Lung (tissue), 12 donors: ENCODE measurements around the gene FLT1. TPM values are rescaled to one million over a fixed set of nuclear protein-coding genes. Genes with fewer than 3 reads are reported as not detected.

ENCODE experiments used
- ATAC-seq: fragments of 200-7000 bp; cut with Tn5 transposase; one replicate; pipeline ENCODE4 v1.9.1; 2020; ENCODE audit warnings: moderate number of reproducible peaks; ENCODE audit not compliant: insufficient read depth, low FRiP score
- DNase-seq, 3 donors: peaks; one replicate each; pipeline ENCODE4 v3.0.0-alpha.2; 2013 to 2017
- H3K27ac ChIP-seq, 2 donors: one replicate each; pipeline ENCODE4 v1.5.1; 2013; ENCODE audit warnings: mild to moderate bottlenecking in 2 of 2, moderate library complexity in 2 of 2, control low read depth in 1 of 2, inconsistent platforms in 1 of 2, low read depth in 1 of 2, low read length in 1 of 2
- H3K27me3 ChIP-seq, 3 donors: one replicate each; pipeline ENCODE4 v1.5.1; 2013; ENCODE audit warnings: low read length in 2 of 3; ENCODE audit not compliant: control insufficient read depth in 3 of 3, insufficient read depth in 3 of 3
- H3K36me3 ChIP-seq, 4 donors: one replicate each; pipeline ENCODE4 v1.5.1; 2013; ENCODE audit warnings: low read length in 4 of 4, mild to moderate bottlenecking in 1 of 4, moderate library complexity in 1 of 4; ENCODE audit not compliant: control insufficient read depth in 4 of 4, insufficient read depth in 4 of 4
- H3K4me1 ChIP-seq, 5 donors: one replicate each; pipeline ENCODE4 v1.5.1; 2013; ENCODE audit warnings: low read length in 5 of 5, mild to moderate bottlenecking in 2 of 5, moderate library complexity in 1 of 5; ENCODE audit not compliant: control insufficient read depth in 5 of 5, insufficient read depth in 5 of 5
- H3K4me3 ChIP-seq: one replicate; pipeline ENCODE4 v1.5.1; 2013; ENCODE audit warnings: mild to moderate bottlenecking, control low read depth, moderate library complexity
- H3K9ac ChIP-seq, 2 donors: one replicate each; pipeline ENCODE4 v1.5.1; 2013; ENCODE audit warnings: low read length in 2 of 2, control low read depth in 1 of 2; ENCODE audit not compliant: insufficient read depth in 1 of 2
- H3K9me3 ChIP-seq, 4 donors: one replicate each; pipeline ENCODE4 v1.5.1; 2013; ENCODE audit warnings: low read length in 3 of 4, mild to moderate bottlenecking in 1 of 4, moderate library complexity in 1 of 4; ENCODE audit not compliant: control insufficient read depth in 4 of 4, insufficient read depth in 3 of 4
- CTCF ChIP-seq: IDR thresholded peaks from 2 replicates; pipeline ENCODE4 v1.5.1; 2012; ENCODE audit warnings: mild to moderate bottlenecking; ENCODE audit errors: control extremely low read depth, extremely low read depth
- WGBS, 2 donors: extraction: QIAGEN DNeasy Blood & Tissue Kit; methylation state at CpG; one replicate each; pipeline ENCODE4 v1.1.7; 2013; 5-methylcytosine and 5-hydroxymethylcytosine counted together
- polyA plus RNA-seq, 2 donors: library from polyadenylated mRNA; stranded (reverse); fragments of 200-250 nt; gene quantifications; one replicate each; pipeline ENCODE4 v1.2.1, GENCODE V29; 2013
- total RNA-seq, 2 donors: library from RNA; depleted of rRNA in 1 of 2; stranded (reverse); fragments of >200 nt in 1 of 2; gene quantifications; one replicate each; pipeline ENCODE4 v1.2.1, GENCODE V29; 2014 to 2021
- donor health status: control.
- donor health status: control.
- donor health status: Bipolar disorder and iron deficiency.
- donor health status: healthy.
- donor health status: DM: yes; HTN: yes; CAD: no.

Gene FLT1
- total and polyA plus RNA-seq, 4 donors = 4.7 to 71.3 (median 42.2) TPM

GRCh38 chr13:28268800-28269223 lies 226.1 kb downstream of the FLT1 start:
- H3K4me1 ChIP-seq = no peaks in the 10 kb centered on the region
- DNase-seq = peak in 1 of 3 donors; percentile 4

GRCh38 chr13:28267497-28267896 lies 227.4 kb downstream of the FLT1 start:
- WGBS, 2 donors = 90 to 92% methylated on average over 4 of the region's 4 CpGs
- ATAC-seq = no peak
- Histone ChIP-seq H3K9me3 (no peaks in the 10 kb centered on the region), H3K4me1 (no peaks in the 10 kb centered on the region), H3K27me3 (no peaks in the 10 kb centered on the region), H3K4me3 (no peak overlapping the region), H3K27ac (no peak overlapping the region), H3K36me3 (peaks cover 4 to 23% (median 12%) of the 10 kb centered on the region in 4 donors), H3K9ac (no peak overlapping the region)
- no peak for TF ChIP-seq CTCF
- no peak for DNase-seq

More at GRCh38 chr13:28268800-28269223, 226.1 kb downstream of the FLT1 start:
- ATAC-seq = no peak
- no peak for TF ChIP-seq CTCF
- Histone ChIP-seq H3K4me3 (no peak overlapping the region), H3K9me3 (no peaks in the 10 kb centered on the region), H3K36me3 (peaks cover 5 to 18% (median 14%) of the 10 kb centered on the region in 4 donors), H3K27me3 (no peaks in the 10 kb centered on the region), H3K9ac (no peak overlapping the region), H3K27ac (no peak overlapping the region)

- H3K27ac ChIP-seq = no peak overlapping the region
- H3K9ac ChIP-seq = no peak overlapping the region
- no peak for TF ChIP-seq CTCF
- peaks cover 6 to 34% (median 12%) of the 10 kb centered on the region in 4 donors for H3K36me3 ChIP-seq
- DNase-seq = no peak
- no peaks in the 10 kb centered on the region for H3K9me3 ChIP-seq
- no peak overlapping the region for H3K4me3 ChIP-seq
- ATAC-seq = no peak
- H3K27me3 ChIP-seq = no peaks in the 10 kb centered on the region
- 22 to 66% methylated on average over 3 of the region's 3 CpGs for WGBS, 2 donors
- peaks cover 0 to 4% (median 0%) of the 10 kb centered on the region in 5 donors for H3K4me1 ChIP-seq
These were observed 236.5 kb downstream of the FLT1 start for GRCh38 chr13:28258417-28258816.

- Histone ChIP-seq H3K9ac (no peak overlapping the region), H3K4me3 (no peak overlapping the region), H3K27me3 (no peaks in the 10 kb centered on the region), H3K9me3 (no peaks in the 10 kb centered on the region), H3K36me3 (peaks cover 6 to 28% (median 12%) of the 10 kb centered on the region in 4 donors), H3K4me1 (peaks cover 0 to 4% (median 0%) of the 10 kb centered on the region in 5 donors), H3K27ac (no peak overlapping the region)
- no peak for TF ChIP-seq CTCF
- DNase-seq (no peak), ATAC-seq (no peak)
- 91 to 97% methylated on average over 4 of the region's 4 CpGs for WGBS, 2 donors
These were observed 237.6 kb downstream of the FLT1 start for GRCh38 chr13:28257305-28257704.
